Naive thymus-derived CD4-positive, alpha-beta T cell (primary cell): ENCODE results near the gene FBXO31. TPM values are rescaled to one million over a fixed set of nuclear protein-coding genes. Genes with fewer than 3 reads are reported as not detected.

Source experiments
- ATAC-seq: fragments of 150-1000 bp; cut with Tn5 transposase; 2 replicates; pipeline ENCODE4 v1.10.0; 2021; ENCODE audit warnings: mild to moderate bottlenecking, moderate library complexity
- CTCF ChIA-PET: fragments of 350-600 bp; sonication (Branson Sonifier 250); formaldehyde crosslinking; loops from one replicate; lab custom pipeline; 2021; ENCODE audit warnings: antibody characterized with exemption; lab: Charles Lee
- POLR2A ChIA-PET: fragments of 350-600 bp; sonication (Branson Sonifier 250); formaldehyde crosslinking; loops from one replicate; lab custom pipeline; 2021; ENCODE audit warnings: antibody characterized with exemption, inconsistent platforms; lab: Charles Lee
- DNase-seq, 9 donors: peaks; one replicate each; pipeline versions ENCODE4 v3.0.0 to v3.0.0-alpha.2; 2020 to 2022; ENCODE audit warnings: mixed read lengths in 1 of 9
- H3K27ac ChIP-seq: one replicate; pipeline ENCODE4 v1.7.0; 2013; ENCODE audit warnings: mild to moderate bottlenecking, low read depth, low read length, moderate library complexity
- H3K27me3 ChIP-seq, 2 donors: one replicate each; pipeline ENCODE4 v1.7.0; 2013; ENCODE audit warnings: low read length in 2 of 2, mild to moderate bottlenecking in 2 of 2, moderate library complexity in 2 of 2; ENCODE audit not compliant: control insufficient read depth in 2 of 2, insufficient read depth in 2 of 2
- H3K36me3 ChIP-seq, 3 experiments: 1 replicate in 2 of 3; 2 replicates in 1 of 3; pipeline ENCODE4 v1.7.0; 2013; ENCODE audit warnings: low read length in 3 of 3, mild to moderate bottlenecking in 3 of 3, moderate library complexity in 1 of 3; ENCODE audit not compliant: insufficient read depth in 3 of 3, control insufficient read depth in 2 of 3
- H3K4me1 ChIP-seq, 2 donors: one replicate each; pipeline ENCODE4 v1.7.0; 2013; ENCODE audit warnings: low read length in 2 of 2, mild to moderate bottlenecking in 2 of 2, moderate library complexity in 1 of 2; ENCODE audit not compliant: control insufficient read depth in 2 of 2, insufficient read depth in 2 of 2
- H3K4me3 ChIP-seq: 2 replicates; pipeline ENCODE4 v1.7.0; 2013; ENCODE audit warnings: mild to moderate bottlenecking, low read length
- H3K9me3 ChIP-seq, 3 experiments: 1 replicate in 2 of 3; 2 replicates in 1 of 3; pipeline ENCODE4 v1.7.0; 2013; ENCODE audit warnings: low read length in 3 of 3; ENCODE audit not compliant: control insufficient read depth in 2 of 3
- H3K27ac Mint-ChIP-seq, 9 donors: one replicate each; pipeline ENCODE4 v1.8.0; 2020 to 2022; ENCODE audit warnings: mixed read lengths in 9 of 9, mild to moderate bottlenecking in 8 of 9, moderate library complexity in 5 of 9, inconsistent platforms in 2 of 9
- H3K27me3 Mint-ChIP-seq, 5 donors: one replicate each; pipeline ENCODE4 v1.8.0; 2021 to 2022; ENCODE audit warnings: mixed read lengths in 5 of 5, mild to moderate bottlenecking in 1 of 5
- H3K36me3 Mint-ChIP-seq, 5 donors: one replicate each; pipeline ENCODE4 v1.8.0; 2020 to 2022; ENCODE audit warnings: mixed read lengths in 5 of 5, mild to moderate bottlenecking in 3 of 5, inconsistent platforms in 1 of 5
- H3K4me1 Mint-ChIP-seq, 7 donors: one replicate each; pipeline ENCODE4 v1.8.0; 2020 to 2022; ENCODE audit warnings: mixed read lengths in 7 of 7, mild to moderate bottlenecking in 3 of 7, inconsistent platforms in 1 of 7
- H3K4me3 Mint-ChIP-seq, 10 donors: one replicate each; pipeline ENCODE4 v1.8.0; 2020 to 2022; ENCODE audit warnings: mild to moderate bottlenecking in 10 of 10, mixed read lengths in 10 of 10, moderate library complexity in 6 of 10, inconsistent platforms in 2 of 10
- H3K9me3 Mint-ChIP-seq, 11 donors: one replicate each; pipeline ENCODE4 v1.8.0; 2020 to 2022; ENCODE audit warnings: mixed read lengths in 11 of 11, mild to moderate bottlenecking in 4 of 11, inconsistent platforms in 1 of 11, moderate library complexity in 1 of 11
- intact Hi-C, 2 donors: fragments of 100-400 bp; cut with micrococcal nuclease; formaldehyde crosslinking; loops; one replicate each; pipeline ENCODE4 v1.15.1; 2023
- polyA plus RNA-seq, 2 donors: library from polyadenylated mRNA; unstranded; fragments of 300-500 nt; fragmentation: Illumina TruSeq; gene quantifications; one replicate each; pipeline ENCODE4 v1.2.3, GENCODE V29; 2021
- total RNA-seq, 6 experiments: library from RNA in 5 of 6; stranded (reverse) in 5 of 6; gene quantifications; 1 replicate in 5 of 6; 2 replicates in 1 of 6; pipeline ENCODE4 v1.2.3 and lab custom pipeline; 2021 to 2026

Gene FBXO31
- total and polyA plus RNA-seq, 7 experiments from 2014 or later = 16.8 to 41.9 (median 30.8) TPM

DNA sequence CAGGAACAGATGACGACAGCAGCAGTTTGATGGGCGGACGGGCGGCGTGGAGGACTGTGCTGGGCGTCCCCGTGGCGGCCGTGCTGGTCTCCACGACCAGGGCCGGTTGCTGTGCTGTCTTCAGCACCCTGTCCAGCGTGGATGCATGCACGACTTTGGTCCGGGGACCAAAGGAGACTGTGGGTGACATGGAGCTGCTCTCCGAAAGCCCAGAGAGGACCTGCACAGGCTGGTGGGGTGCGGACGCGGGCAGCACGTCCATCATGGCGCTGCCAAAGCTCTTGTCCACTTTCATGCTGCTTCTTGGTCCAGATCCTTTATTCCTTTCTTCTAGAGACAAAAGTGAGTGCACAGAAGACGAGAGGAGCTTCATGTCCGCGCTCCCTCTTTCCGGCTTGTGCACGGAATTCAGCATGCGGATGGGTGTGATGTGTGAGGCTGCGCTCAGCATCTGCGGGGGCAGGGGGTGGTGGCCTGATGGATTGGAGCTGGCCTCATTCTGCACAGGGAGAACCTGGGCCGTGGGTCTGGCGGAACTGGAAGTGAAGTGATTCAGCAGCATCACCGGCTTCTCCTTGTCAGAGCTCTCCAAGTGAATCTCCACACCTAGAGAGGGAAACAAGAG is 28.9 kb upstream of the FBXO31 start:
- no peak overlapping the region for H3K4me3 ChIP-seq
- H3K36me3 ChIP-seq = peaks cover 0 to 85% (median 8%) of the 10 kb centered on the region in 3 experiments
- DNase-seq (no peak), ATAC-seq (no peak)
- H3K27ac ChIP-seq = no peak overlapping the region
- POLR2A ChIA-PET = interaction anchor here (0.5 to 1.1 kb wide), 2 partner anchors 10 to 291 kb away, joined by 3 read pairs; no protein-coding TSS in a partner anchor
- Mint-ChIP-seq H3K4me3 (no peak overlapping the region), H3K9me3 (no peaks in the 10 kb centered on the region), H3K36me3 (peaks cover 2 to 51% (median 7%) of the 10 kb centered on the region in 5 donors), H3K4me1 (no peaks in the 10 kb centered on the region), H3K27ac (peak overlapping the region in 1 of 9 donors; percentile 51), H3K27me3 (no peaks in the 10 kb centered on the region)
- no peaks in the 10 kb centered on the region for H3K27me3 ChIP-seq
- CTCF ChIA-PET = interaction anchor here (0.6 kb wide), 2 partner anchors 54 to 1626 kb away, joined by 3 read pairs; no protein-coding TSS in a partner anchor
- H3K4me1 ChIP-seq = no peaks in the 10 kb centered on the region
- intact Hi-C loops = no loop called here
- no peaks in the 10 kb centered on the region for H3K9me3 ChIP-seq

DNA sequence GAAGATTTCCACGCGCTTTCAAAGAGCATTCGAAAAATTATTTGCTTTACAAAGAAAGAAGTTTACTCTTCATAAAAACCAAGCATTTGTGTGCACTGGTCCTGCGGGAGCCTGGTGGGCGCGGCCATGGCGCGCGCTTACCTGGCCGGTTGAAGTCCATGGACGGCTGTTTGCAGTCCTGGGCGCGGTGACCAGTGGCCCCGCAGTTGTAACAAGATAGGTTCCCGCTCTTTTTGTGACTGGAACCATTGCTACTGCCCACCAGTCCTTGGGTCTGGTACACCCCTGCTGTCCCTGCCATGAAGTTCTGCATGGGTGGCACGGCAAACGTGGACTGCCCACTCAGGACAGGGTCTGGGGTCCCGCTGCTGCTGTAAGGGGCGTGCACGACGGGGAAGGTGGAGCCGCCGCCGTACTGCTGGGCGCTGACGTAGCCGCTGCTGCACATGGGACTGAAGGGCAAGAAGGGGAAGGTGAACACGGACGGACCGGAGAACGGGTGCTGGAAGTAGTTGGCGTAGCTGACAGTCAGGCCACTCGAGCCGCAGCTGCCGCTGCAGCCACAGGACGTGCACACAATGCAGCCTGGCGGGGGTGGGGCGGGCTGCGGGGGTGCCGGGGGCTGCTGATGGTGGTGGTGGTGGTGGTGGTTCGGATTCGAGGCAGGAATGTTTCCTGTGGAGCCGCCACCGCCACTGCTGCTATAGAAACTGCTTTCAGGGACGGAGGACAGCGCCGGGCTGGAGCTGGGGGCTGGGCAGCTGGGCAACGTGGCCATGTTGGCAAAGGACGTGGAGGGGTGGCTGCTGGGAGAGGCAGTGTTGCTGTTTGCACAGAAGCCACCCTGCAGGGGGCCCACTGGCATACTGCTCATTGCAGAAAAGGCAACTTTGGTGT is 28.0 kb upstream of the FBXO31 start:
- POLR2A ChIA-PET = no interaction called here
- H3K27me3 Mint-ChIP-seq = no peaks in the 10 kb centered on the region
- H3K4me3 Mint-ChIP-seq = no peak overlapping the region
- H3K4me1 Mint-ChIP-seq = no peaks in the 10 kb centered on the region
- intact Hi-C loops = no loop called here
- Histone ChIP-seq H3K27me3 (no peaks in the 10 kb centered on the region), H3K27ac (no peak overlapping the region), H3K4me1 (no peaks in the 10 kb centered on the region), H3K36me3 (peaks cover 0 to 87% (median 8%) of the 10 kb centered on the region in 3 experiments), H3K4me3 (no peak overlapping the region), H3K9me3 (no peaks in the 10 kb centered on the region)
- no peaks in the 10 kb centered on the region for H3K9me3 Mint-ChIP-seq
- CTCF ChIA-PET = interaction anchor here (0.6 kb wide), 1 partner anchor 54 kb away, joined by 3 read pairs; no protein-coding TSS in a partner anchor
- peaks cover 4 to 47% (median 7%) of the 10 kb centered on the region in 5 donors for H3K36me3 Mint-ChIP-seq
- H3K27ac Mint-ChIP-seq = no peak overlapping the region
- no peak for ATAC-seq
- DNase-seq = no peak

DNA sequence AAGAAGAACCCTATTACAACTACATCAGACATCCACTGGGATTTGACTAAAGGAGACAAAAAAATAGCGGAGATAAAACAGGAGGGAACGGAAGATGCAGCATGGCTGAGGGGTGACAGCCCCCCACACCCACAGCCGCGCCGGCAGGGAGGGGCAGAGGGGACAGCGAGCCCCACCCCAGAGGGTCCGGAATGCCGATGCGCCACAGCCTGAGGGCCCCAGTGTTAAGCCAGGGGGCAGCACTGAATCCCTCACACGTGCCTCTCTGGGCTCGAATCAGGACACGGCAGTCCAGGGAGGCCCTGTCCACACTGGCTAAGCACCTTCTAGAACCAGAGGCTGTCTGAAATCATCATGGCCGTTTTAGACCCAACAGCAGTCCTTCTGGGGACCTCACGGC is 27.4 kb upstream of the FBXO31 start:
- no peak overlapping the region for H3K27ac Mint-ChIP-seq
- no peak overlapping the region for H3K4me3 ChIP-seq
- peaks cover 4 to 47% (median 7%) of the 10 kb centered on the region in 5 donors for H3K36me3 Mint-ChIP-seq
- no peaks in the 10 kb centered on the region for H3K27me3 ChIP-seq
- peaks cover 0 to 86% (median 8%) of the 10 kb centered on the region in 3 experiments for H3K36me3 ChIP-seq
- H3K9me3 ChIP-seq = no peaks in the 10 kb centered on the region
- ATAC-seq (no peak), DNase-seq (no peak)
- no peaks in the 10 kb centered on the region for H3K9me3 Mint-ChIP-seq
- ChIA-PET CTCF (no interaction called here), POLR2A (no interaction called here)
- intact Hi-C loops = no loop called here
- H3K27me3 Mint-ChIP-seq = no peaks in the 10 kb centered on the region
- H3K27ac ChIP-seq = no peak overlapping the region
- no peaks in the 10 kb centered on the region for H3K4me1 Mint-ChIP-seq
- H3K4me1 ChIP-seq = no peaks in the 10 kb centered on the region
- no peak overlapping the region for H3K4me3 Mint-ChIP-seq

DNA sequence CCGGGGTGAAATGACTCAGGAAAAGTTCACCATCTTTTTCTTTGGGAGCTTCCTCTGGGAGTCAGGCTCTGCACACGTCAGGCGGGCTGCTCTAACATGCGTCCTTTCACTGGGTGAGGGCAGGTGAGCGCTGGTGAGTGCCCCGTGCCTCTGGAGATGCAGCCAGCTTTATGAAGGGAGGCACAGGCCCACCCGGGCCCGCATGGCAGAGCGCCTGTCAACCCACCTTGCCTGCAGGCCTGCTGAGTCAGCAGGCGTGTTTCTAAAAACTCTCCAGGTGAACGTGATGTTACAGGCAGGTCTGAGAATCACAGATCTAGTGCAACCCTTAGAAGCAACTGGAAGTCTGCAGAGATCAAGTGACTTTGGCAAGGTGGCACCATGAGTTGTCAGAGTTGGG is 27.0 kb upstream of the FBXO31 start:
- ChIA-PET POLR2A (no interaction called here), CTCF (no interaction called here)
- no peak for ATAC-seq
- H3K9me3 ChIP-seq = no peaks in the 10 kb centered on the region
- no peak overlapping the region for H3K4me3 ChIP-seq
- no peaks in the 10 kb centered on the region for H3K9me3 Mint-ChIP-seq
- DNase-seq = no peak
- no peaks in the 10 kb centered on the region for H3K4me1 ChIP-seq
- intact Hi-C loops = no loop called here
- H3K4me3 Mint-ChIP-seq = no peak overlapping the region
- H3K36me3 Mint-ChIP-seq = peaks cover 4 to 46% (median 7%) of the 10 kb centered on the region in 5 donors
- H3K27ac ChIP-seq = no peak overlapping the region
- H3K27me3 Mint-ChIP-seq = no peaks in the 10 kb centered on the region
- no peak overlapping the region for H3K27ac Mint-ChIP-seq
- H3K27me3 ChIP-seq = no peaks in the 10 kb centered on the region
- H3K4me1 Mint-ChIP-seq = no peaks in the 10 kb centered on the region
- peaks cover 0 to 84% (median 8%) of the 10 kb centered on the region in 3 experiments for H3K36me3 ChIP-seq

DNA sequence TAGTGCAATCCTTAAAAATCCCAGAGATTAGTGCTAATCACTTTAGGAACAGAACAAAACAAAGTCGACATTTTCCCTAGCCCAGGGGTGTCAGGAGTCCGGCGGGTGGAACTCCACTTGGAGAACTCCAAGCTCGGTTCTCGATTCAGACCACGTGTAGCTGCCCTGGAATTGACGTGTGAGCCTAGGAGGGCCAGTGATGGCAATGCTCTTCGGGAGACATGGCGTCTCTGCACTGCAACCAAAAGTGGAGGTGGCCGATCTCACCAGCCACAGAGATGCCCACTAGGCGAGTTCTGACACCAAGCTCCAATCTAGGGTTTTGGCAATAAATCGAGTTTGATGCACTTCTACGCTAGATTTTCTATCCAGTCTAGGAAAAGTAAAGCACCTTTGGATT is 26.2 kb upstream of the FBXO31 start:
- Histone ChIP-seq H3K4me1 (no peaks in the 10 kb centered on the region), H3K27ac (no peak overlapping the region), H3K4me3 (no peak overlapping the region), H3K36me3 (peaks cover 4 to 87% (median 8%) of the 10 kb centered on the region in 3 experiments), H3K27me3 (no peaks in the 10 kb centered on the region), H3K9me3 (no peaks in the 10 kb centered on the region)
- Mint-ChIP-seq H3K9me3 (no peaks in the 10 kb centered on the region), H3K27ac (no peak overlapping the region), H3K36me3 (peaks cover 4 to 45% (median 7%) of the 10 kb centered on the region in 5 donors), H3K4me3 (no peak overlapping the region), H3K27me3 (no peaks in the 10 kb centered on the region), H3K4me1 (no peaks in the 10 kb centered on the region)
- DNase-seq (no peak), ATAC-seq (no peak)
- POLR2A ChIA-PET = no interaction called here
- CTCF ChIA-PET = interaction anchor here (1.0 kb wide), 1 partner anchor 14 kb away, joined by 4 read pairs; no protein-coding TSS in a partner anchor
- intact Hi-C loops = no loop called here

DNA sequence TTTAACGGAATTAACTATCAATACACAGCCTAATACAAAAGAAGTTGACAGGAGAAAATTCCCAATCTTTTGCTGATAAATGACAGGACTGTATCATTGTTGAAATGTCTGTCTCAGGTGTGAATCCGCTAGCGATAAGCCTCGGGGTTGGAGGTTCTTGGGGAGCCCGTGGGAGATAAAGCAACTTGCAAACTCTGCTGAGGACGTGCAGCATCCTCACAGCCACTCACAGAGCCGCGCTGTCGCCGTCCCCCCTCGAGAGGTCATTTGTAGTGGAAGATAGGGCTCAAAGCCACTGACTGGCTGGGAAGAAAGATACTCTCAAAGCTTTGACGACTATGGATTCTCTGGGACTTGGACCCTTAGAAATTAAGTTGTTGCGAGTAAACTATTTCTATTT is 25.6 kb upstream of the FBXO31 start:
- CTCF ChIA-PET = interaction anchor here (1.0 kb wide), 1 partner anchor 14 kb away, joined by 4 read pairs; no protein-coding TSS in a partner anchor

More for the DNA sequence above, 25.6 kb upstream of the FBXO31 start:
- POLR2A ChIA-PET = no interaction called here
- H3K27ac ChIP-seq = no peak overlapping the region
- H3K36me3 Mint-ChIP-seq = peaks cover 4 to 45% (median 7%) of the 10 kb centered on the region in 5 donors
- ATAC-seq (no peak), DNase-seq (no peak)
- peaks cover 4 to 87% (median 8%) of the 10 kb centered on the region in 3 experiments for H3K36me3 ChIP-seq
- no peaks in the 10 kb centered on the region for H3K4me1 ChIP-seq
- intact Hi-C loops = no loop called here
- no peaks in the 10 kb centered on the region for H3K9me3 ChIP-seq
- no peaks in the 10 kb centered on the region for H3K27me3 Mint-ChIP-seq
- peak overlapping the region in 1 of 9 donors; percentile 36 for H3K27ac Mint-ChIP-seq
- H3K27me3 ChIP-seq = no peaks in the 10 kb centered on the region
- no peaks in the 10 kb centered on the region for H3K9me3 Mint-ChIP-seq
- no peak overlapping the region for H3K4me3 Mint-ChIP-seq
- no peaks in the 10 kb centered on the region for H3K4me1 Mint-ChIP-seq
- H3K4me3 ChIP-seq = no peak overlapping the region
